ENCODE measurements around the gene RGPD8.

The RGPD8 gene

GRCh38 chr2:112322919-112323318, 110.5 kb downstream of the RGPD8 start:
- FAIRE-seq (no peak), DNase-seq (ENCODE audit: insufficient read length) (no peak)
- TF ChIP-seq TAF1 (IDR thresholded peaks at IDR 0.05; ENCODE audit: borderline replicate concordance, low read depth, low read length), result no peak
- no peak for TF ChIP-seq POLR2AphosphoS5 (IDR thresholded peaks at IDR 0.05; ENCODE audit: low read depth, low read length)
- no peak for TF ChIP-seq POLR2A (IDR thresholded peaks at IDR 0.05; ENCODE audit: low read depth, low read length)

- TF ChIP-seq TAF1 (IDR thresholded peaks at IDR 0.05; ENCODE audit: borderline replicate concordance, low read depth, low read length) (no peak), POLR2AphosphoS5 (IDR thresholded peaks at IDR 0.05; ENCODE audit: low read depth, low read length) (no peak), POLR2A (IDR thresholded peaks at IDR 0.05; ENCODE audit: low read depth, low read length) (no peak)
- FAIRE-seq (no peak), DNase-seq (ENCODE audit: insufficient read length) (no peak)
These were observed 111.8 kb downstream of the RGPD8 start for GRCh38 chr2:112321375-112322320.

All from GM12892 (cell line).